Muscle layer of colon (tissue), 2 donors: Measurements from ENCODE around the gene RXRA.
A peak's percentile ranks its signal among the peaks of the same experiment; 100 is the strongest.

ENCODE experiments used
- H3K27ac ChIP-seq: one replicate; pipeline ENCODE4 v1.7.0; 2013; ENCODE audit warnings: low read depth, mild to moderate bottlenecking, low read length, moderate library complexity
- H3K27me3 ChIP-seq, 2 donors: one replicate each; pipeline ENCODE4 v1.7.0; 2013; ENCODE audit warnings: low read length in 2 of 2, mild to moderate bottlenecking in 2 of 2; ENCODE audit not compliant: insufficient read depth in 2 of 2, control insufficient read depth in 1 of 2
- H3K36me3 ChIP-seq: one replicate; pipeline ENCODE4 v1.7.0; 2013; ENCODE audit warnings: mild to moderate bottlenecking, low read length; ENCODE audit not compliant: insufficient read depth
- H3K4me1 ChIP-seq: one replicate; pipeline ENCODE4 v1.7.0; 2013; ENCODE audit warnings: mild to moderate bottlenecking, low read length; ENCODE audit not compliant: insufficient read depth
- H3K4me3 ChIP-seq, 2 donors: one replicate each; pipeline ENCODE4 v1.7.0; 2013; ENCODE audit warnings: low read length in 2 of 2, low read depth in 1 of 2, mild to moderate bottlenecking in 1 of 2, moderate library complexity in 1 of 2
- H3K9ac ChIP-seq: one replicate; pipeline ENCODE4 v1.7.0; 2013; ENCODE audit warnings: low read length
- H3K9me3 ChIP-seq: one replicate; pipeline ENCODE4 v1.7.0; 2013; ENCODE audit warnings: mild to moderate bottlenecking, low read length
- donor health status: abdominal sarcoma.
- donor health status: Adenocarcinoma of cecum.

The RXRA gene

GRCh38 chr9:134371731-134372130 lies 45.5 kb downstream of the RXRA start:
- Histone ChIP-seq H3K9me3 (no peaks in the 10 kb centered on the region), H3K36me3 (no peaks in the 10 kb centered on the region), H3K27ac (peak overlapping the region; percentile 9), H3K4me1 (peaks cover 56% of the 10 kb centered on the region), H3K4me3 (no peak overlapping the region), H3K27me3 (no peaks in the 10 kb centered on the region), H3K9ac (no peak overlapping the region)

GRCh38 chr9:134372581-134373267 lies 46.5 kb downstream of the RXRA start:
- Histone ChIP-seq H3K9me3 (no peaks in the 10 kb centered on the region), H3K27me3 (no peaks in the 10 kb centered on the region), H3K4me3 (no peak overlapping the region), H3K27ac (no peak overlapping the region), H3K4me1 (peaks cover 56% of the 10 kb centered on the region), H3K36me3 (no peaks in the 10 kb centered on the region), H3K9ac (no peak overlapping the region)

DNA sequence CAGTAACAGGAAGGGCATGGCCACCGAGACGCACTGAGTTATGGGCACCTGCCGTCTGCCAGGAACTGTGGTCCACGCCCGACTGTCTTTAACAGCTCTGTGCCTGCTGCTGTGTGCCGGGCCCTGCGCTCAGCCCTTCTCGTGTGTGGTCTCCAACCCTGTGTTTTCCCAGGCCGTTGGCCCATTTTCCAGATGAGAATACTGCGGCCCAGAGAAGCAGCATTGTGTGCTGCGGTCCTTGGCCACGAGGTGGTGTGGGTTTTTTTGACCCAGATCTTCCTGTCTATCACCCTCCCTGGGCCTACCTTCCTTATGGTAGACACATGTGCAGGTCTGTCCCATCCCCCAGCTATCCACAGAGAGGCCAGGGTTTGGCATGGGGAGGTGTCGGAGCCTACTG lies 47.0 kb downstream of the RXRA start:
- no peak overlapping the region for H3K27ac ChIP-seq
- no peak overlapping the region for H3K9ac ChIP-seq
- no peaks in the 10 kb centered on the region for H3K36me3 ChIP-seq
- no peaks in the 10 kb centered on the region for H3K27me3 ChIP-seq
- H3K9me3 ChIP-seq, result no peaks in the 10 kb centered on the region
- peaks cover 56% of the 10 kb centered on the region for H3K4me1 ChIP-seq
- H3K4me3 ChIP-seq, result no peak overlapping the region

DNA sequence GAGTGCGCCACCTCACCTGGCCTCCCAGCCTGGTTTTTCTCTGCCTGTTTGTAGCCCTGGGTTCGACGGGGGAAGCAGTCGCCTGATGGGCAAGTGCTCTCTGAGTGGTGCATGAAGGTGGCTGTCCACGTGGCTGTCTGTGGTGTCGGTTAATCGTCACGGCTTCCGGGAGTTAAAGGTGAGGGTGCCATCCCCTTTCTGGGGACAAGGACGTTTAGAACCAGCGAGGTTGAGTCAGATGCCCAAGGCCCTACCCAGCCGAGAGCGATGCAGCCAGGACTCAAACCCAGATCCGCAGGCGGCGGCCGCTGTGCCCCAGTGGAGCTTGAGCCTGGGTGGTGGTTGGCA lies 47.7 kb downstream of the RXRA start:
- no peak overlapping the region for H3K9ac ChIP-seq
- H3K9me3 ChIP-seq, result no peaks in the 10 kb centered on the region
- no peaks in the 10 kb centered on the region for H3K36me3 ChIP-seq
- H3K4me1 ChIP-seq, result peaks cover 59% of the 10 kb centered on the region
- H3K27ac ChIP-seq, result no peak overlapping the region
- no peaks in the 10 kb centered on the region for H3K27me3 ChIP-seq
- H3K4me3 ChIP-seq, result no peak overlapping the region

DNA sequence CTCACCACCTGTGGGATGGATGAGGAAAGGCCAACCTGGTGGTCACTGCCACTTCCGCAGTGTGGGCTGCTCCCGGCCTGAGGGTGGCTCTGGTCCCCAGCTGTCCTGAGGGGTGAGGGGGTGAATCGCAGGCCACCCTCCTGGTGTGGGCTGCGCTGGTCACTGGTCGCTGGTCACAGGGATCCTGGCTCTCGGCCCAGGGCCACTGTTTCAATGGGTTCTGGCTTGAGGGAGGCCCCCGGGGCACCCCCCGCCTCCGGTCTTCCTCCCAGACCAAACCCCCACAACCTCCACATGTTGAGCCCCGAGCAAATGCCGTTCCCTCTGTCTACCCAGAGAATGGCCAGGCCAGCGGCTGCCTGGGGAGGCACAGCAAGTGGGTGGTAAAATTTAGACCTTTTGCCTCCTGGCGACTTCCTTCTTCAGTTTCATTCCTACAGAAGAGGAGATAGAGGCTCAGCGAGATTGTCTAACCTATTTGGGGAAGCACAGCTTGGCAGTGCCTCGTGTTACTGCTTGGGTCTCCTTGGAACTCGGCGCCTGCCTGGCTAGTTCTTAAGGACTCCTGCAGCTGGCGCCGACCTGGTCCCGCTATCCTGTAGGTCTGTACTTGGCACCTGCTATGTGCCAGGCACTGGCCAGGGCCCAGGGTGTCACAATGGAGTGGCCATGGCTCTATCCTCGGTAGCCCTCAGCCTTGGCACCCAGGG lies 48.2 kb downstream of the RXRA start:
- no peak overlapping the region for H3K4me3 ChIP-seq
- H3K9ac ChIP-seq, result no peak overlapping the region
- H3K36me3 ChIP-seq, result no peaks in the 10 kb centered on the region
- H3K4me1 ChIP-seq, result peaks cover 62% of the 10 kb centered on the region
- H3K27me3 ChIP-seq, result no peaks in the 10 kb centered on the region
- no peaks in the 10 kb centered on the region for H3K9me3 ChIP-seq
- H3K27ac ChIP-seq, result peak overlapping the region; percentile 79

DNA sequence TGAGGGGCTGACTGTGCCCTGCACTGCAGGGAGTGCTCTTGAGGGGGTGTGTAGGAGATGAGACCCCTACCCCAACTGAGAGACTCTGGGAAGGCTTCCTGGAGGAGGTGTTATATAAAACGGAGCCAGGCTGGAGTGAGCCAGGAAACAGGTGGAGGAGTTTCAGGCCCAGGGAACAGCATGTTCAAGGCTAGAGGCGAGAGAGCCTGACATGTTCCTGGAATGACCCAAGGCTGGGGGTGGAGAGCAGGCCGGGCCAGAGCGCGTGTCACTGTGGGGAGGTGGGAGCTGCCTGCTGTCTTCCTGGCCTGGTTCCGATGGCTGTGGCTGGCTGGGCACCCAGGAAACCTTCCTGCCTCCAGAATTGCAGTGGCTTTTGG lies 48.7 kb downstream of the RXRA start:
- no peak overlapping the region for H3K4me3 ChIP-seq
- H3K9ac ChIP-seq, result peak overlapping the region; percentile 20
- H3K4me1 ChIP-seq, result peaks cover 62% of the 10 kb centered on the region
- peak overlapping the region; percentile 79 for H3K27ac ChIP-seq
- no peaks in the 10 kb centered on the region for H3K9me3 ChIP-seq
- H3K36me3 ChIP-seq, result no peaks in the 10 kb centered on the region
- H3K27me3 ChIP-seq, result no peaks in the 10 kb centered on the region

DNA sequence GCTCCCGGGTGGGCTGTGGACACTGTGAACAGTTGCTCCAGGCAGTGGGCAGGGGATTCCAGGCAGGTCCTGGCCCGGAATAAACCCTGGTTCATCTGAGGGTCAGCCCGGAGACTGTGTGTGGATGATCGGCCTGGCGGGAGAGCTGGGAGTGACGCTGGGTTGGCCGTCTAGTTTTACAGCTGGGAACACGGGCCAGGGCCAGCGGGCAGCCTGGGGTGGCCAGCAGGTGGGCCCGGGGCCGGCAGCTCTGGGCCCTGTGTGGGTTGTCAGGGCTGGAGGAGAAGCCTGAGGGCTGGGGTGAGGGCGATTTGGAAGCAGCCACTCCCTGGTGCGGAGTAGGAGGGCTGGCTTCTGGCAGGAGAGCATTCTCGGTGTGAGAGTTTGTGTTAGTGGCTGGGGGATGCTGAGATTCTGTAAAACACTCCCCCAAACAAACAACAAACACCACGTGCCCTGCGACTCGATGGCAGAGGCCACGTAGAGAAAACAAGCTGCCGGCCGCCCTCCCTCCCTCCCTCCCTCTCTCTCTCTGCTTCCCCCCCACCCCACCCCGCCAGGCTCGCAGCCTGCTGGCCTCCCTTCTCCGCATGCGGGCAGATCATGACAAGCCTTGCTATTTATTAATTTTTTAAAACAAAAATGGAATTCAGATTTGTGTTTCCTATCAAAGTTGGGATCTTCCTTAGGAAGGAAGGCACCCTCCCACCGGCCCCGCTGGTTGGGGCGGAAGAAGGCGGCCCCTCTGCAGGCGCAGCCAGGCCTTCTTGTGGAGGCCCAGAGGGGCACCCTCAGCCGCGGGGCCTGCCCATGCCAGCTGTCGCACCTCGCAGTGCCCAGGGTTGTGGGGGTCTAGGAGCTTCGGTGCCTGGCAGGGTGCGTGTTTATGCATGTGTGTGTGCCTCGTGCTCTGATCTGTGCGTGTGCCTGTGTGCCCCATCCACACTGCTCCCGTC lies 49.5 kb downstream of the RXRA start:
- no peaks in the 10 kb centered on the region for H3K36me3 ChIP-seq
- H3K4me3 ChIP-seq, result no peak overlapping the region
- peak overlapping the region; percentile 20 for H3K9ac ChIP-seq

DNA sequence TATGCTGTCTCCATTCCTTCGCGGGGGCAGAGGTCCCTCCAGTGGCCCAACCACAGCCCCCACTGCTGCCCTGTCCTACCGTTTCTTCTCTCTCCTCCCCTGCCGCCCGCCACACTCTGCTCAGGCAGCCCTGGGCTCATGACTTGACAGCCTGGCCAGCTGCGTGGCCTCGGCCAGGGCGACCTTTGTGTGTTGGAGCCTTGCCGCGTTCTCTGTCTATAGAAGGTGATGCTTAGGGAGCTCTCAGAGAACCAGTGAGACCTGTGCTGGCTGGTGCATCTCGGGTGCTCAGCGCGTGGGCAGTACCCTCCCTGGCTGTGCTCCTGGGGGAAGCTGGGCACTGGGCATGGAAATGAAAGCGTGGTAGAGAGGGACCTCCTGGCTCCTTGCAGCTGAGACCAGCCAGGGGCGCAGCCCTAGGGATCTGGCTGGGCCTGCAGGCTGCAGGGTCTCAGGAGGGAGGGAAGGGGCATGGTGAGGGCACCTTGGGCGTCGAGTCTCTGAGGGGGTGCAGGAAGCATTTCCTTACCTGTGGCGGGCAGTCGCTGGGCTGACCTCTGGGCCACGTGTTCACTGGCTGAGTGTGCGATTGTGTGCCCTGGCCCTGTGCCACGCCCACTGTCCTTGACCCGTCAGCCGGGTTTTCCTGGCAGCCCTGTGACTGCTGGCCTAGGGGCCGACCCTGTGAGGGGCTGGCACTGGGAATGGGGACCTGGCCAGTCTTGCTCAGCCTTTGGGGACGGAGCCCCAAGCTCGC lies 50.3 kb downstream of the RXRA start:
- Histone ChIP-seq H3K4me1 (peaks cover 69% of the 10 kb centered on the region), H3K4me3 (no peak overlapping the region), H3K36me3 (no peaks in the 10 kb centered on the region), H3K9ac (no peak overlapping the region), H3K9me3 (no peaks in the 10 kb centered on the region), H3K27ac (peak overlapping the region; percentile 2), H3K27me3 (no peaks in the 10 kb centered on the region)

More for the DNA sequence above, 49.5 kb downstream of the RXRA start:
- Histone ChIP-seq H3K4me1 (peaks cover 62% of the 10 kb centered on the region), H3K27ac (peak overlapping the region; percentile 79), H3K9me3 (no peaks in the 10 kb centered on the region), H3K27me3 (no peaks in the 10 kb centered on the region)

DNA sequence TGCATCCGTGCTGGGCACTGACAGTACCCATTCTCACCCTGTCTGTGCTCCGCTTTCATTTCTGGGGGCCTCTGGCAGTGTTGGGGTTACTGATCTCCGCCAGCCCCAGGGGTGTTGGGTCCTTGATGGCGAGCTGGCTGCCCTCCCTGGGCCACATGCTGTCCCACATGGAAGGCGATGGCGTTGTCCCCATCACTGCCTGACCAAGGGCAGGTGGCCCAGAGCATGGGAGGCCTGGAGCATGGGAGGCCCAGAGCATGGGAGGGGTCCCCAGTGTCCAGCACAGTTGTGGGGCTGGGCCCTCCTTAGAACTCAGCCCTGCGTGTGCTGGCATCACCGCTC lies 50.9 kb downstream of the RXRA start:
- Histone ChIP-seq H3K36me3 (no peaks in the 10 kb centered on the region), H3K4me1 (peaks cover 75% of the 10 kb centered on the region), H3K27ac (no peak overlapping the region), H3K9me3 (no peaks in the 10 kb centered on the region), H3K9ac (no peak overlapping the region), H3K4me3 (no peak overlapping the region), H3K27me3 (no peaks in the 10 kb centered on the region)

GRCh38 chr9:134377976-134378375 lies 51.7 kb downstream of the RXRA start:
- no peak overlapping the region for H3K27ac ChIP-seq
- no peaks in the 10 kb centered on the region for H3K27me3 ChIP-seq
- no peaks in the 10 kb centered on the region for H3K36me3 ChIP-seq
- H3K9me3 ChIP-seq, result no peaks in the 10 kb centered on the region
- no peak overlapping the region for H3K4me3 ChIP-seq
- peaks cover 75% of the 10 kb centered on the region for H3K4me1 ChIP-seq
- no peak overlapping the region for H3K9ac ChIP-seq

DNA sequence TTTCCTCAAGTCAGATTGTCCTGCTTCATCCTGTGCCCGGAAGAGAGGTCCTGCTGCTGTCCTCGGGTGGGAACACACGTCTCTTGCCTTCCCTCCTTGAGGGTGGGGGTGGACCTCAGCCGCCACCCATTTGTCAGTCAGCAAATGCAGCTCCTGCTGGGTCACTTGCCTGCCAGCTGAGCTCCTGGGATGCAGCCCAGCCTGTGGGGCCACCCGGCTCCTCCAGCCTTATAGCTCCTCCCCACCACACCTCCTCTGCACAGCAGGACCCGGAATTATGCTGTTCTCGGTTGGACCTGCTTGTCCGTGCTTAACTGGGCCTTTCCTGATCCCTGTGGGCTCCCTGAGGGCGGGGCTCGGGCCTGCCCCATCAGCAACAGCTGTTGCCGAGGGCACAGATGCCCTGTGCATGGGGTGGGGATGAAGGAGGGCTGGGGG lies 52.7 kb downstream of the RXRA start:
- no peaks in the 10 kb centered on the region for H3K36me3 ChIP-seq
- no peak overlapping the region for H3K4me3 ChIP-seq
- no peak overlapping the region for H3K27ac ChIP-seq
- H3K4me1 ChIP-seq, result peaks cover 79% of the 10 kb centered on the region
- H3K9me3 ChIP-seq, result no peaks in the 10 kb centered on the region
- H3K9ac ChIP-seq, result no peak overlapping the region
- H3K27me3 ChIP-seq, result no peaks in the 10 kb centered on the region
